H9 (cell line): ENCODE measurements around the gene CABP7. TPM values are rescaled to one million over a fixed set of nuclear protein-coding genes. Genes with fewer than 3 reads are reported as not detected.

ENCODE experiments used
- DNase-seq: peaks from one replicate; pipeline ENCODE4 v3.0.0-alpha.2; 2017
- H2AFZ ChIP-seq: one replicate; pipeline ENCODE4 v1.6.1; 2013; ENCODE audit warnings: mild to moderate bottlenecking, low read length, control low read depth, moderate library complexity
- H2AK5ac ChIP-seq: 2 replicates; pipeline ENCODE4 v1.6.1; 2013; ENCODE audit warnings: low read length, control low read depth, mixed read lengths; ENCODE audit not compliant: insufficient read length
- H2BK120ac ChIP-seq: one replicate; pipeline ENCODE4 v1.6.1; 2013; ENCODE audit warnings: low read depth, mild to moderate bottlenecking, low read length, control low read depth, inconsistent platforms; ENCODE audit not compliant: poor library complexity, severe bottlenecking
- H2BK12ac ChIP-seq: 2 replicates; pipeline ENCODE4 v1.6.1; 2013; ENCODE audit warnings: low read length, control low read depth, mixed read lengths, low read depth; ENCODE audit not compliant: insufficient read length
- H2BK15ac ChIP-seq: 2 replicates; pipeline ENCODE4 v1.6.1; 2013; ENCODE audit warnings: low read depth, low read length, control low read depth
- H2BK20ac ChIP-seq: one replicate; pipeline ENCODE4 v1.6.1; 2013; ENCODE audit warnings: low read depth, mild to moderate bottlenecking, low read length, control low read depth, inconsistent platforms; ENCODE audit not compliant: poor library complexity, severe bottlenecking
- H2BK5ac ChIP-seq: 2 replicates; pipeline ENCODE4 v1.6.1; 2013; ENCODE audit warnings: low read length, control low read depth, mixed read lengths; ENCODE audit not compliant: insufficient read length
- H3K14ac ChIP-seq: 2 replicates; pipeline ENCODE4 v1.6.1; 2013; ENCODE audit warnings: low read length, control low read depth; ENCODE audit not compliant: insufficient read depth
- H3K18ac ChIP-seq: 2 replicates; pipeline ENCODE4 v1.6.1; 2013; ENCODE audit warnings: low read depth, mild to moderate bottlenecking, mixed read lengths, low read length, control low read depth; ENCODE audit not compliant: insufficient read length
- H3K23ac ChIP-seq: 2 replicates; pipeline ENCODE4 v1.6.1; 2013; ENCODE audit warnings: low read length, control low read depth, mixed read lengths, low read depth; ENCODE audit not compliant: insufficient read length
- H3K23me2 ChIP-seq: 2 replicates; pipeline ENCODE4 v1.6.1; 2013; ENCODE audit warnings: low read depth, mild to moderate bottlenecking, mixed read lengths, low read length, control low read depth; ENCODE audit not compliant: insufficient read length, poor library complexity, severe bottlenecking
- H3K27ac ChIP-seq: 2 replicates; pipeline ENCODE4 v1.5.1; 2013; ENCODE audit warnings: low read length, control low read depth, mixed read lengths, low read depth; ENCODE audit not compliant: insufficient read length
- H3K27me3 ChIP-seq: 2 replicates; pipeline ENCODE4 v1.6.1; 2013; ENCODE audit warnings: low read length, control low read depth, inconsistent platforms; ENCODE audit not compliant: insufficient read depth
- H3K4ac ChIP-seq: 2 replicates; pipeline ENCODE4 v1.6.1; 2013; ENCODE audit warnings: low read depth, mild to moderate bottlenecking, control low read depth, inconsistent platforms, low read length, moderate library complexity
- H3K4me1 ChIP-seq: 2 replicates; pipeline ENCODE4 v1.6.1; 2013; ENCODE audit warnings: low read length, control low read depth, inconsistent platforms; ENCODE audit not compliant: insufficient read depth
- H3K4me2 ChIP-seq: 2 replicates; pipeline ENCODE4 v1.6.1; 2013; ENCODE audit warnings: low read length, control low read depth, mixed read lengths; ENCODE audit not compliant: insufficient read length, insufficient read depth
- H3K56ac ChIP-seq: 2 replicates; pipeline ENCODE4 v1.6.1; 2013; ENCODE audit warnings: low read depth, mild to moderate bottlenecking, mixed read lengths, low read length, control low read depth; ENCODE audit not compliant: insufficient read length
- H3K79me1 ChIP-seq: 2 replicates; pipeline ENCODE4 v1.6.1; 2013; ENCODE audit warnings: low read depth, mild to moderate bottlenecking, moderate library complexity, low read length, control low read depth, inconsistent platforms; ENCODE audit not compliant: insufficient read depth, poor library complexity, severe bottlenecking
- H3K79me2 ChIP-seq: 2 replicates; pipeline ENCODE4 v1.6.1; 2013; ENCODE audit warnings: low read length, control low read depth, inconsistent platforms; ENCODE audit not compliant: insufficient read depth
- H3K9ac ChIP-seq: 2 replicates; pipeline ENCODE4 v1.6.1; 2013; ENCODE audit warnings: low read length, control low read depth, mixed read lengths; ENCODE audit not compliant: insufficient read length; ENCODE audit errors: extremely low read depth
- H3K9me3 ChIP-seq: one replicate; pipeline ENCODE4 v1.6.1; 2013; ENCODE audit warnings: low read depth, low read length, inconsistent platforms; ENCODE audit not compliant: control insufficient read depth
- H3T11ph ChIP-seq: one replicate; pipeline ENCODE4 v1.6.1; 2013; ENCODE audit warnings: mild to moderate bottlenecking, low read length, control low read depth, inconsistent platforms
- H4K20me1 ChIP-seq: one replicate; pipeline ENCODE4 v1.6.1; 2013; ENCODE audit not compliant: control insufficient read depth, insufficient read length, insufficient read depth
- H4K5ac ChIP-seq: 2 replicates; pipeline ENCODE4 v1.6.1; 2013; ENCODE audit warnings: low read depth, mild to moderate bottlenecking, mixed read lengths, low read length, control low read depth; ENCODE audit not compliant: insufficient read length
- H4K8ac ChIP-seq: replicated peaks from 2 replicates; pipeline ENCODE4 v1.6.1; 2013; ENCODE audit warnings: low read length, control low read depth, mixed read lengths, low read depth; ENCODE audit not compliant: insufficient read length
- H4K91ac ChIP-seq: 2 replicates; pipeline ENCODE4 v1.6.1; 2013; ENCODE audit warnings: low read depth, mild to moderate bottlenecking, moderate library complexity, mixed read lengths, low read length, control low read depth; ENCODE audit not compliant: insufficient read length
- H3K27ac Mint-ChIP-seq, 3 experiments: 2 replicates in 2 of 3; 3 replicates in 1 of 3; pipeline ENCODE4 v1.8.0; 2020 to 2021; ENCODE audit warnings: mixed read lengths in 3 of 3, mild to moderate bottlenecking in 1 of 3, moderate library complexity in 1 of 3
- H3K27me3 Mint-ChIP-seq: 2 replicates; pipeline ENCODE4 v1.8.0; 2021; ENCODE audit warnings: low read depth, mild to moderate bottlenecking, moderate library complexity, mixed read lengths
- H3K36me3 Mint-ChIP-seq, 3 experiments: 2 replicates in 2 of 3; 3 replicates in 1 of 3; pipeline ENCODE4 v1.8.0; 2020 to 2021; ENCODE audit warnings: low read depth in 3 of 3, mixed read lengths in 3 of 3; ENCODE audit not compliant: insufficient read depth in 1 of 3
- H3K4me1 Mint-ChIP-seq, 2 experiments: 2 replicates each; pipeline ENCODE4 v1.8.0; 2020; ENCODE audit warnings: mixed read lengths in 2 of 2
- H3K4me3 Mint-ChIP-seq, 2 experiments: 2 replicates in 1 of 2; 3 replicates in 1 of 2; pipeline ENCODE4 v1.8.0; 2020 to 2021; ENCODE audit warnings: mild to moderate bottlenecking in 2 of 2, mixed read lengths in 2 of 2, moderate library complexity in 1 of 2
- H3K9me3 Mint-ChIP-seq, 2 experiments: 2 replicates in 1 of 2; 3 replicates in 1 of 2; pipeline ENCODE4 v1.8.0; 2020; ENCODE audit warnings: mild to moderate bottlenecking in 2 of 2, mixed read lengths in 2 of 2, moderate library complexity in 1 of 2
- CTCF ChIP-seq: fragments of 200-600 bp; sonication (generic); conservative IDR thresholded peaks from 3 replicates; pipeline ENCODE4 v1.8.0; 2021; ENCODE audit warnings: antibody characterized with exemption, mild to moderate bottlenecking
- WGBS: extraction: QIAGEN DNeasy Blood & Tissue Kit; methylation state at CpG from one replicate; pipeline ENCODE4 v1.1.7; 2013; ENCODE audit warnings: missing lambda C conversion rate, low lambda C conversion rate, mixed read lengths; ENCODE audit not compliant: insufficient read length; ENCODE audit errors: extremely low coverage; 5-methylcytosine and 5-hydroxymethylcytosine counted together
- total RNA-seq: library from RNA; stranded (reverse); gene quantifications from 2 replicates; pipeline ENCODE4 v1.2.1, GENCODE V29; 2021

Gene CABP7
- total RNA-seq, 1 experiment from 2014 or later: 0.83 TPM

DNA sequence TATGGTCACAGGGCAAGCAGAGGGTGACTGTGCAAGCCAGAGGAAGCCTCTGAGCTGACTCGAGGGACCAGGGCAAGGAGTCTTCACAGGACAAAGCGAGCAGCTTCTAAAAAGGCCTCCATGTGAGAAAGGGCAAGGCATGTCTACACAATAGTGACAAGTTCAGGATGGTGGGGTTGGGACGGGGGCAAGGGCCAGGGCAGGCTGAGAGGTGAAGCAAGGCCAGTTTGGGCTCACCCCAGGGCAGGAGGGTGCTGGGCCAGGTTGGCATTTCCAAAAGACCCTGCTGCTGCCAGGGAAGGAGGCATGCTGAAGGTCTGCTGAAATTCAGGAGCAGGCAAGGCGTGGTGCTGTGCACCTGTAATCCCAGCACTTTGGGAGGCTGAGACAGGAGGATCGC lies 12.3 kb upstream of the CABP7 start:
- no peak overlapping the region for H3K27ac Mint-ChIP-seq
- no peak for TF ChIP-seq CTCF
- no peak overlapping the region for H4K5ac ChIP-seq
- H3K4me3 Mint-ChIP-seq: no peak overlapping the region
- no CpG with 5 or more reads among the region's 5 CpGs for WGBS
- no peak overlapping the region for H3K18ac ChIP-seq
- H3K56ac ChIP-seq: no peak overlapping the region
- H3K79me1 ChIP-seq: no peaks in the 10 kb centered on the region
- no peaks in the 10 kb centered on the region for H3K79me2 ChIP-seq
- no peak overlapping the region for H4K8ac ChIP-seq
- peaks cover 18 to 38% of the 10 kb centered on the region in 2 experiments for H3K4me1 Mint-ChIP-seq
- H3K9ac ChIP-seq: no peak overlapping the region
- no peaks in the 10 kb centered on the region for H3K9me3 ChIP-seq
- no peak overlapping the region for H3K4me2 ChIP-seq
- H3K4me1 ChIP-seq: peaks cover 4% of the 10 kb centered on the region; the same call in 1 of the 2 replicates
- H2BK120ac ChIP-seq: no peak overlapping the region
- H3K23ac ChIP-seq: no peak overlapping the region
- peaks cover 9% of the 10 kb centered on the region for H3K23me2 ChIP-seq
- no peak overlapping the region for H2BK20ac ChIP-seq
- no peaks in the 10 kb centered on the region for H4K20me1 ChIP-seq
- H2AFZ ChIP-seq: no peak overlapping the region
- H3K4ac ChIP-seq: no peak overlapping the region
- H2BK5ac ChIP-seq: no peak overlapping the region
- H3K27me3 Mint-ChIP-seq: peaks cover 91% of the 10 kb centered on the region
- DNase-seq: no peak
- H3K9me3 Mint-ChIP-seq: no peaks in the 10 kb centered on the region
- no peak overlapping the region for H2BK15ac ChIP-seq
- no peak overlapping the region for H3T11ph ChIP-seq
- no peak overlapping the region for H3K27ac ChIP-seq
- no peak overlapping the region for H2AK5ac ChIP-seq
- H3K36me3 Mint-ChIP-seq: no peaks in the 10 kb centered on the region
- no peak overlapping the region for H2BK12ac ChIP-seq
- H3K27me3 ChIP-seq: no peaks in the 10 kb centered on the region; the same call in 1 of the 2 replicates
- H3K14ac ChIP-seq: no peak overlapping the region
- no peak overlapping the region for H4K91ac ChIP-seq
